HG03432 (cell line): ENCODE data around the gene USP35.

Source experiments
- ATAC-seq: cut with Tn5 transposase; IDR thresholded peaks from one replicate; pipeline ENCODE4 v1.9.1; 2021; ENCODE audit warnings: mild to moderate bottlenecking, moderate library complexity; ENCODE audit not compliant: unreplicated experiment

Gene USP35

GRCh38 chr11:78262238-78262637 lies 73.5 kb downstream of the USP35 start:
- no peak for ATAC-seq

GRCh38 chr11:78262691-78263090 lies 74.0 kb downstream of the USP35 start:
- ATAC-seq = no peak
